CD14-positive monocyte (primary cell): ENCODE measurements around the gene CNTFR. TPM values are rescaled to one million over a fixed set of nuclear protein-coding genes. Genes with fewer than 3 reads are reported as not detected.

Source experiments
- DNase-seq, 3 donors: peaks; one replicate each; pipeline ENCODE4 v3.0.0-alpha.2; 2011 to 2022
- H2AFZ ChIP-seq: 2 replicates; pipeline ENCODE4 v1.6.0; 2012; ENCODE audit warnings: mild to moderate bottlenecking, low read depth, low read length, inconsistent platforms; ENCODE audit not compliant: insufficient read depth, poor library complexity, severe bottlenecking
- H3K27ac ChIP-seq, 2 donors: 1 replicate in 1 of 2; 2 replicates in 1 of 2; pipeline ENCODE4 v1.5.1; 2012 to 2013; ENCODE audit warnings: low read length in 2 of 2, control low read depth in 1 of 2, inconsistent platforms in 1 of 2, low read depth in 1 of 2, mild to moderate bottlenecking in 1 of 2
- H3K27me3 ChIP-seq, 2 donors: one replicate each; pipeline versions ENCODE4 v1.6.0 to v1.6.1; 2011 to 2013; ENCODE audit warnings: low read length in 2 of 2; ENCODE audit not compliant: control insufficient read depth in 2 of 2, insufficient read depth in 2 of 2
- H3K36me3 ChIP-seq, 2 donors: replicated peaks in 1 of 2; 1 replicate in 1 of 2; 2 replicates in 1 of 2; pipeline versions ENCODE4 v1.5.1 to v1.6.1; 2012 to 2013; ENCODE audit warnings: low read length in 2 of 2, control low read depth in 1 of 2, inconsistent platforms in 1 of 2, mild to moderate bottlenecking in 1 of 2; ENCODE audit not compliant: insufficient read depth in 2 of 2, control insufficient read depth in 1 of 2
- H3K4me1 ChIP-seq, 2 donors: 1 replicate in 1 of 2; 2 replicates in 1 of 2; pipeline versions ENCODE4 v1.5.1 to v1.6.1; 2012 to 2013; ENCODE audit warnings: low read length in 2 of 2, control low read depth in 1 of 2, inconsistent platforms in 1 of 2, mild to moderate bottlenecking in 1 of 2, moderate library complexity in 1 of 2; ENCODE audit not compliant: insufficient read depth in 2 of 2, control insufficient read depth in 1 of 2
- H3K4me2 ChIP-seq: replicated peaks from 2 replicates; pipeline ENCODE3; 2012; ENCODE audit warnings: low read length, moderate library complexity, mild to moderate bottlenecking; ENCODE audit not compliant: poor library complexity, severe bottlenecking; ENCODE audit errors: extremely low read depth
- H3K4me3 ChIP-seq, 3 experiments: fragments of 200-600 bp in 1 of 3; sonication (generic) in 1 of 3; replicated peaks in 1 of 3; 1 replicate in 2 of 3; 2 replicates in 1 of 3; pipeline ENCODE4 v1.5.1; 2011 to 2013; ENCODE audit warnings: low read length in 3 of 3, mild to moderate bottlenecking in 3 of 3, control low read depth in 2 of 3, low read depth in 2 of 3, inconsistent platforms in 1 of 3, moderate library complexity in 1 of 3
- H3K79me2 ChIP-seq: 2 replicates; pipeline ENCODE4 v1.6.0; 2012; ENCODE audit warnings: mild to moderate bottlenecking, control low read depth, inconsistent platforms, low read length, moderate library complexity; ENCODE audit not compliant: insufficient read depth
- H3K9ac ChIP-seq: 2 replicates; pipeline ENCODE4 v1.6.0; 2017; ENCODE audit warnings: low read length, mild to moderate bottlenecking; ENCODE audit not compliant: insufficient read depth, poor library complexity, severe bottlenecking
- H3K9me3 ChIP-seq, 2 donors: replicated peaks in 1 of 2; 1 replicate in 1 of 2; 2 replicates in 1 of 2; pipeline versions ENCODE4 v1.5.1 to v1.6.1; 2012 to 2013; ENCODE audit warnings: low read length in 2 of 2, control low read depth in 1 of 2; ENCODE audit not compliant: control insufficient read depth in 1 of 2, insufficient read depth in 1 of 2
- H4K20me1 ChIP-seq: 2 replicates; pipeline ENCODE4 v1.6.0; 2012; ENCODE audit warnings: mild to moderate bottlenecking, low read length, control low read depth, moderate library complexity; ENCODE audit not compliant: insufficient read depth
- H3K27ac Mint-ChIP-seq, 7 donors: one replicate each; pipeline ENCODE4 v1.8.0; 2020; ENCODE audit warnings: mild to moderate bottlenecking in 7 of 7, mixed read lengths in 7 of 7, moderate library complexity in 6 of 7, inconsistent platforms in 2 of 7
- H3K27me3 Mint-ChIP-seq, 3 donors: one replicate each; pipeline ENCODE4 v1.8.0; 2021 to 2022; ENCODE audit warnings: low read depth in 3 of 3, mild to moderate bottlenecking in 3 of 3, mixed read lengths in 3 of 3, moderate library complexity in 3 of 3, inconsistent platforms in 1 of 3
- H3K36me3 Mint-ChIP-seq, 2 donors: one replicate each; pipeline ENCODE4 v1.8.0; 2020; ENCODE audit warnings: mixed read lengths in 2 of 2, inconsistent platforms in 1 of 2, mild to moderate bottlenecking in 1 of 2
- H3K4me1 Mint-ChIP-seq: one replicate; pipeline ENCODE4 v1.8.0; 2020; ENCODE audit warnings: mild to moderate bottlenecking, mixed read lengths
- H3K4me3 Mint-ChIP-seq, 2 donors: one replicate each; pipeline ENCODE4 v1.8.0; 2020; ENCODE audit warnings: mild to moderate bottlenecking in 2 of 2, mixed read lengths in 2 of 2, moderate library complexity in 1 of 2
- H3K9me3 Mint-ChIP-seq, 7 donors: one replicate each; pipeline ENCODE4 v1.8.0; 2020 to 2022; ENCODE audit warnings: mixed read lengths in 7 of 7, mild to moderate bottlenecking in 6 of 7, moderate library complexity in 6 of 7, inconsistent platforms in 2 of 7
- WGBS: methylation state at CpG from one replicate; pipeline ENCODE4 v1.1.5; 2013; ENCODE audit warnings: missing lambda C conversion rate; ENCODE audit not compliant: insufficient coverage; 5-methylcytosine and 5-hydroxymethylcytosine counted together
- intact Hi-C, 2 donors: fragments of 100-400 bp; cut with micrococcal nuclease; formaldehyde crosslinking; loops; one replicate each; pipeline versions ENCODE4 v1.15.0 to v1.15.1; 2023
- polyA plus RNA-seq, 3 donors: library from polyadenylated mRNA; depleted of rRNA in 1 of 3; unstranded in 2 of 3; stranded (reverse) in 1 of 3; fragments of 300-500 nt in 2 of 3; fragments of >200 nt in 1 of 3; fragmentation: Illumina TruSeq in 2 of 3; gene quantifications; 1 replicate in 2 of 3; 2 replicates in 1 of 3; pipeline ENCODE4 v1.2.3, GENCODE V29; 2012 to 2021
- TF ChIP-seq, protein P1 (sequence below): fragments of 200-600 bp; IDR thresholded peaks from one replicate; pipeline ENCODE4 v1.8.0; 2022; ENCODE audit warnings: antibody characterized with exemption, mild to moderate bottlenecking

CNTFR gene
- polyA plus RNA-seq, 3 donors = not detected

DNA sequence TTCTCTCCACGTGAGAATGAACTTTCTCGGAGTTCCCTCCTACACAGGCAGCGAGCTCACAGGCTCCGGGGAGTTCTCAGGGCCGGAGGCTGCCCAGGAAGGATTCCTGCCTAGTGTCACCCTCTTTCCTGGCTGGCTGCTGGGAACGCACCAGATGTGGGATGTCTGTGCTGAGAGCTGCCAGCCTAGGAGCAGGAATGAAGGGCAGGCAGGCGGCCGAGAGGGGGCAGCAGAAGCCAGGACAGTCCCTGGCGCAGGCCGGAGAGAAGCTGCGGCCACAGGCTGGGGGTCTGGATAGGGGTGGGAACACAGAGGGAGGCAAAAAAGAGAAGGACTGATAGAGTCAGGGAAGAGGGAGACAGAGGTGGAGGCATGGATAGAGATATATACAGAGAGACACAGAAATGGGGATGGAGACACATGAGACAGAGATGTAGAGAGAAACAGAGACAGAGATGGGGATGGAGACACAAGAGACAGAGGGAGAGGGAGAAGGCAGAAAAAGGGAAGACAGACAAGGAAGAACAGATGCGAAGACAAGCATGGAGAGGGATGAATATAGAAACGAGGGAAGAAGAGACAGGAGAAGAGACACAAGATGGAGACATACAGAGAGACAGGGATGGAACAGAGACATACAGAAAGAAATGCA is 41.4 kb downstream of the CNTFR start:
- H3K27ac Mint-ChIP-seq = peak overlapping the region in 1 of 7 donors; percentile 1
- no peaks in the 10 kb centered on the region for H3K9me3 Mint-ChIP-seq
- H3K4me3 Mint-ChIP-seq = no peak overlapping the region
- Histone ChIP-seq H3K9me3 (no peaks in the 10 kb centered on the region), H3K36me3 (no peaks in the 10 kb centered on the region), H3K4me1 (no peaks in the 10 kb centered on the region), H4K20me1 (no peaks in the 10 kb centered on the region), H3K9ac (no peak overlapping the region), H3K27ac (no peak overlapping the region), H3K79me2 (no peaks in the 10 kb centered on the region), H3K4me2 (no peak overlapping the region), H3K4me3 (no peak overlapping the region), H3K27me3 (no peaks in the 10 kb centered on the region), H2AFZ (no peak overlapping the region)
- no peaks in the 10 kb centered on the region for H3K4me1 Mint-ChIP-seq
- no peaks in the 10 kb centered on the region for H3K36me3 Mint-ChIP-seq
- DNase-seq = peak in 1 of 3 donors; percentile 18
- WGBS = 16% methylated on average over 10 of the region's 13 CpGs
- intact Hi-C loops = no loop called here
- TF ChIP-seq, protein P1, sequence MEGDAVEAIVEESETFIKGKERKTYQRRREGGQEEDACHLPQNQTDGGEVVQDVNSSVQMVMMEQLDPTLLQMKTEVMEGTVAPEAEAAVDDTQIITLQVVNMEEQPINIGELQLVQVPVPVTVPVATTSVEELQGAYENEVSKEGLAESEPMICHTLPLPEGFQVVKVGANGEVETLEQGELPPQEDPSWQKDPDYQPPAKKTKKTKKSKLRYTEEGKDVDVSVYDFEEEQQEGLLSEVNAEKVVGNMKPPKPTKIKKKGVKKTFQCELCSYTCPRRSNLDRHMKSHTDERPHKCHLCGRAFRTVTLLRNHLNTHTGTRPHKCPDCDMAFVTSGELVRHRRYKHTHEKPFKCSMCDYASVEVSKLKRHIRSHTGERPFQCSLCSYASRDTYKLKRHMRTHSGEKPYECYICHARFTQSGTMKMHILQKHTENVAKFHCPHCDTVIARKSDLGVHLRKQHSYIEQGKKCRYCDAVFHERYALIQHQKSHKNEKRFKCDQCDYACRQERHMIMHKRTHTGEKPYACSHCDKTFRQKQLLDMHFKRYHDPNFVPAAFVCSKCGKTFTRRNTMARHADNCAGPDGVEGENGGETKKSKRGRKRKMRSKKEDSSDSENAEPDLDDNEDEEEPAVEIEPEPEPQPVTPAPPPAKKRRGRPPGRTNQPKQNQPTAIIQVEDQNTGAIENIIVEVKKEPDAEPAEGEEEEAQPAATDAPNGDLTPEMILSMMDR = peak; percentile 59
- peaks cover 3 to 22% (median 13%) of the 10 kb centered on the region in 3 donors for H3K27me3 Mint-ChIP-seq

DNA sequence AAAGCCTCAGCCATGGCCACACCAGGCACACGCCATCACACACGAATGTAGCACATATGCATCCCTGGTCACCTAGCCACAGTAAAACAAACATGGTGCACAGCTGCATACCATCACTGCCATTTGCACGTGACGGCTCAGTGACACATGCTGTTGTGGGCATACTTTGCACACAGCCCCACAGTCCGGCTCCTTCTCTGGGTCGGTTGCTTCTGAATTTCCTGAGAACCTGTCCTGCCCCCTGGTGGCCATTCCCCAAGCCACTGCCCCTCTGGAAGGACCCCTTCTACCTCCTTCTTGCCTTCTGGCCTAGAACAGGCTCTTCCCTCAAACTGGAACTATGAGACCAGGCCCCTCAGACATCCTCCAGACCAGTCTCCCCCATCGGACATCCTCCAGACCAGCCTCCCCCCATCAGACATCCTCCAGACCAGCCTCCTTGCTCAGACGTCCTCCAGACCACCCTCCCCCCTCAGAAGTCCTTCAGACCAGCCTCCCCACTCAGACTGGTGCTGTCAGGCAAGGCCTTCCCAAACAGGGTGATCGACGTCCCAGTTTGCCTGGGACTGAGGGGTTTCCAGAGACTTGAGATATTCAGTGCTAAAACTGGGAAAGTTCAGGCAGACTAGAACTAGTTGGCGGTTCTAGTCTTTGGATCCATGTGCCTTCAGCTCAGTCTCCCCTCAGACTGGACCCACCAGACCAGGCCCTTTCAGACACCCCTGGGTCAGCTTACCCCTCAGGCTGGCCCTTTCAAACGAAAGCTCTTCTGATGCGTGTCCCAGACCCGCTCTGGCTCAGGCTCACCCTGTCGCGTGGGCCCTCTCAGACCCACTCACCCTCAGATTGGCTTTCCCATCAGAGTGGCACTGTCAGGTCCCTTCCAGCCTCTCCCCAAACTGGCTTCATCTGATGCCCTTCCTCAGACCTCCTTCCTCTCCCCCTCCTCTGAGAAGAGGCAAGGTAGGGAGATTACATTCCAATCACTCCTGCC is 42.4 kb downstream of the CNTFR start:
- no peak overlapping the region for H3K9ac ChIP-seq
- Mint-ChIP-seq H3K27ac (no peak overlapping the region), H3K9me3 (no peaks in the 10 kb centered on the region), H3K4me3 (no peak overlapping the region), H3K27me3 (peaks cover 3 to 18% (median 13%) of the 10 kb centered on the region in 3 donors), H3K4me1 (no peaks in the 10 kb centered on the region), H3K36me3 (no peaks in the 10 kb centered on the region)
- H3K36me3 ChIP-seq = no peaks in the 10 kb centered on the region
- WGBS = 60% methylated on average over 12 of the region's 16 CpGs
- DNase-seq = peak; percentile 12 to 40 (median 18)
- H3K27ac ChIP-seq = no peak overlapping the region
- no peaks in the 10 kb centered on the region for H4K20me1 ChIP-seq
- intact Hi-C loops = no loop called here
- H3K4me2 ChIP-seq = no peak overlapping the region
- no peaks in the 10 kb centered on the region for H3K4me1 ChIP-seq
- no peaks in the 10 kb centered on the region for H3K79me2 ChIP-seq
- H3K27me3 ChIP-seq = no peaks in the 10 kb centered on the region
- TF ChIP-seq, protein P1 = peak; percentile 53
- H3K4me3 ChIP-seq = no peak overlapping the region
- H3K9me3 ChIP-seq = no peaks in the 10 kb centered on the region
- H2AFZ ChIP-seq = no peak overlapping the region
